Measurements from ENCODE around the gene STPG4.
A peak's percentile ranks its signal among the peaks of the same experiment; 100 is the strongest.

STPG4 gene

GRCh38 chr2:47091118-47091517, 64.0 kb downstream of the STPG4 start:
- Histone ChIP-seq H3K14ac (ENCODE audit: low read length) (no peak overlapping the region), H2BK5ac (ENCODE audit: low read length) (no peak overlapping the region), H3K27me3 (ENCODE audit: control insufficient read depth in 3 of 3, insufficient read depth in 3 of 3, low read depth in 1 of 3, low read length in 3 of 3) (no peaks in the 10 kb centered on the region), H2BK120ac (ENCODE audit: low read depth, low read length) (no peak overlapping the region), H3K27ac (replicated peaks; ENCODE audit: low read length) (no peak overlapping the region), H3K79me1 (ENCODE audit: low read depth, low read length) (no peaks in the 10 kb centered on the region), H2AK5ac (ENCODE audit: low read depth, low read length) (no peak overlapping the region), H3K4me1 (ENCODE audit: control insufficient read depth in 2 of 2, insufficient read depth in 1 of 2, low read depth in 1 of 2, low read length in 2 of 2) (peaks cover 4 to 15% of the 10 kb centered on the region in 2 donors), H4K91ac (ENCODE audit: low read depth, low read length, poor library complexity) (no peak overlapping the region), H3K4ac (ENCODE audit: low read length) (no peak overlapping the region), H3K9me3 (replicated peaks in 1 of 2; ENCODE audit: control insufficient read depth in 2 of 2, insufficient read depth in 1 of 2, low read depth in 1 of 2, low read length in 2 of 2) (no peaks in the 10 kb centered on the region), H3K9ac (ENCODE audit: low read depth, low read length, poor library complexity) (no peak overlapping the region), H2BK15ac (ENCODE audit: low read length) (no peak overlapping the region), H4K8ac (ENCODE audit: low read depth, low read length) (no peak overlapping the region), H2BK12ac (ENCODE audit: low read length) (no peak overlapping the region), H3K4me3 (ENCODE audit: low read length in 2 of 2) (no peak overlapping the region), H3K23ac (ENCODE audit: low read depth, low read length, poor library complexity) (no peak overlapping the region), H2AFZ (ENCODE audit: low read length) (no peak overlapping the region), H3K36me3 (replicated peaks in 1 of 2; ENCODE audit: control insufficient read depth in 2 of 2, insufficient read depth in 2 of 2, low read length in 2 of 2) (no peaks in the 10 kb centered on the region), H3K18ac (ENCODE audit: low read length) (no peak overlapping the region), H3K4me2 (ENCODE audit: insufficient read depth, low read length, poor library complexity, severe bottlenecking) (no peak overlapping the region)
- DNase-seq (ENCODE audit: low spot score): no peak
- no CpG with 5 or more reads among the region's 2 CpGs for WGBS, 2 donors (ENCODE audit: extremely low coverage in 2 of 2, insufficient read length in 2 of 2, insufficient replicate concordance in 1 of 2)

GRCh38 chr2:47089083-47089464, 66.0 kb downstream of the STPG4 start:
- no peak overlapping the region for H3K27ac ChIP-seq (replicated peaks; ENCODE audit: low read length)
- H3K9me3 ChIP-seq (replicated peaks in 1 of 2; ENCODE audit: control insufficient read depth in 2 of 2, insufficient read depth in 1 of 2, low read depth in 1 of 2, low read length in 2 of 2): no peaks in the 10 kb centered on the region
- no CpG with 5 or more reads among the region's 6 CpGs for WGBS, 2 donors (ENCODE audit: extremely low coverage in 2 of 2, insufficient read length in 2 of 2, insufficient replicate concordance in 1 of 2)
- H3K79me1 ChIP-seq (ENCODE audit: low read depth, low read length): no peaks in the 10 kb centered on the region
- no peak overlapping the region for H2AK5ac ChIP-seq (ENCODE audit: low read depth, low read length)
- no peak overlapping the region for H4K8ac ChIP-seq (ENCODE audit: low read depth, low read length)
- H3K14ac ChIP-seq (ENCODE audit: low read length): no peak overlapping the region
- no peak overlapping the region for H3K4me2 ChIP-seq (ENCODE audit: insufficient read depth, low read length, poor library complexity, severe bottlenecking)
- H2AFZ ChIP-seq (ENCODE audit: low read length): no peak overlapping the region
- no peak overlapping the region for H4K91ac ChIP-seq (ENCODE audit: low read depth, low read length, poor library complexity)
- no peak overlapping the region for H2BK5ac ChIP-seq (ENCODE audit: low read length)
- DNase-seq (ENCODE audit: low spot score): no peak
- H3K23ac ChIP-seq (ENCODE audit: low read depth, low read length, poor library complexity): no peak overlapping the region
- no peak overlapping the region for H3K4me3 ChIP-seq (ENCODE audit: low read length in 2 of 2)
- no peak overlapping the region for H2BK15ac ChIP-seq (ENCODE audit: low read length)
- H2BK120ac ChIP-seq (ENCODE audit: low read depth, low read length): no peak overlapping the region
- H3K36me3 ChIP-seq (replicated peaks in 1 of 2; ENCODE audit: control insufficient read depth in 2 of 2, insufficient read depth in 2 of 2, low read length in 2 of 2): no peaks in the 10 kb centered on the region
- no peak overlapping the region for H3K9ac ChIP-seq (ENCODE audit: low read depth, low read length, poor library complexity)
- H3K27me3 ChIP-seq (ENCODE audit: control insufficient read depth in 3 of 3, insufficient read depth in 3 of 3, low read depth in 1 of 3, low read length in 3 of 3): no peaks in the 10 kb centered on the region
- H3K4ac ChIP-seq (ENCODE audit: low read length): no peak overlapping the region
- no peak overlapping the region for H3K18ac ChIP-seq (ENCODE audit: low read length)
- no peak overlapping the region for H2BK12ac ChIP-seq (ENCODE audit: low read length)
- H3K4me1 ChIP-seq (ENCODE audit: control insufficient read depth in 2 of 2, insufficient read depth in 1 of 2, low read depth in 1 of 2, low read length in 2 of 2): peaks cover 12 to 19% of the 10 kb centered on the region in 2 donors

DNA sequence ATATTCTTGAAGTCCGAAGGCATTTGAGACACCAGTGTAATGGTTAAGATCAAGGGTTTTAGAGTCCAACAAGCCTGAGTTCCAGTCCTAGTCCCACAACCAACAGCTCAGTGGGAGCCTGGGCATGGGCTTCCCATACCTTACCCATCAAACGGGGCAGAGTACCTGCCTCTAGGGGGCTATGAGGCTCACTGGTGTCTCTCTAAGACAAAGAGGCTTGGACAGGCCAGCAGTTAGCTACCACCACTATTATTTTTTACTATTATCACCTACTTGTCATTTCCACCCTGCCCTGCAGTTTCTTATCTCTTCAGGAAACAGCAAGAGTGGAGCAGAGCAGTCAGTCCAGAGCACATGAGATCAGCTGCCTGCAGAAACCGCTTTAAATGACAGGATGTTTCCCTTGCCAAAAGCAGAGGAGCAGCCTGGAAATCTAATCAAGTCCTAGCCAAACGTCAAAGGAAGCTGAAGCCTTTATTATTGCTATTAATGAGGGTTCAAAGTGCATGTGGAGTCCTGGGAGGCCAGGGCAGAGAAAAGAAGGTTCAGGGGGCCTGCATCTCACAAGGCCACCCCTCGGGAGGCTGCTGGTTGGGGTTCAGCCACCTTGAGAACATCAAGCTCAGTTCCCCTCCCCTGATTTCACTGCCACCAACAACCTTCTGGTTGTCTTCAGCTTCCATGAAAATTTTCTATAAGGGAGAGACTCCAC, 66.6 kb downstream of the STPG4 start:
- no peak overlapping the region for H2AK5ac ChIP-seq (ENCODE audit: low read depth, low read length)
- H2AFZ ChIP-seq (ENCODE audit: low read length): peak overlapping the region; percentile 37
- H3K23ac ChIP-seq (ENCODE audit: low read depth, low read length, poor library complexity): no peak overlapping the region
- H3K4me3 ChIP-seq (ENCODE audit: low read length in 2 of 2): no peak overlapping the region
- no CpG with 5 or more reads among the region's 5 CpGs for WGBS, 2 donors (ENCODE audit: extremely low coverage in 2 of 2, insufficient read length in 2 of 2, insufficient replicate concordance in 1 of 2)
- H3K4ac ChIP-seq (ENCODE audit: low read length): no peak overlapping the region
- H3K36me3 ChIP-seq (replicated peaks in 1 of 2; ENCODE audit: control insufficient read depth in 2 of 2, insufficient read depth in 2 of 2, low read length in 2 of 2): no peaks in the 10 kb centered on the region
- no peak overlapping the region for H3K14ac ChIP-seq (ENCODE audit: low read length)
- no peaks in the 10 kb centered on the region for H3K79me1 ChIP-seq (ENCODE audit: low read depth, low read length)
- peaks cover 12 to 19% of the 10 kb centered on the region in 2 donors for H3K4me1 ChIP-seq (ENCODE audit: control insufficient read depth in 2 of 2, insufficient read depth in 1 of 2, low read depth in 1 of 2, low read length in 2 of 2)
- no peak overlapping the region for H2BK120ac ChIP-seq (ENCODE audit: low read depth, low read length)
- H2BK12ac ChIP-seq (ENCODE audit: low read length): no peak overlapping the region
- H4K8ac ChIP-seq (ENCODE audit: low read depth, low read length): no peak overlapping the region
- H3K27ac ChIP-seq (replicated peaks; ENCODE audit: low read length): no peak overlapping the region
- H3K18ac ChIP-seq (ENCODE audit: low read length): no peak overlapping the region
- no peak overlapping the region for H2BK5ac ChIP-seq (ENCODE audit: low read length)
- no peaks in the 10 kb centered on the region for H3K9me3 ChIP-seq (replicated peaks in 1 of 2; ENCODE audit: control insufficient read depth in 2 of 2, insufficient read depth in 1 of 2, low read depth in 1 of 2, low read length in 2 of 2)
- no peak overlapping the region for H3K9ac ChIP-seq (ENCODE audit: low read depth, low read length, poor library complexity)
- H3K4me2 ChIP-seq (ENCODE audit: insufficient read depth, low read length, poor library complexity, severe bottlenecking): no peak overlapping the region
- no peak for DNase-seq (ENCODE audit: low spot score)
- H3K27me3 ChIP-seq (ENCODE audit: control insufficient read depth in 3 of 3, insufficient read depth in 3 of 3, low read depth in 1 of 3, low read length in 3 of 3): no peaks in the 10 kb centered on the region
- no peak overlapping the region for H2BK15ac ChIP-seq (ENCODE audit: low read length)
- no peak overlapping the region for H4K91ac ChIP-seq (ENCODE audit: low read depth, low read length, poor library complexity)

DNA sequence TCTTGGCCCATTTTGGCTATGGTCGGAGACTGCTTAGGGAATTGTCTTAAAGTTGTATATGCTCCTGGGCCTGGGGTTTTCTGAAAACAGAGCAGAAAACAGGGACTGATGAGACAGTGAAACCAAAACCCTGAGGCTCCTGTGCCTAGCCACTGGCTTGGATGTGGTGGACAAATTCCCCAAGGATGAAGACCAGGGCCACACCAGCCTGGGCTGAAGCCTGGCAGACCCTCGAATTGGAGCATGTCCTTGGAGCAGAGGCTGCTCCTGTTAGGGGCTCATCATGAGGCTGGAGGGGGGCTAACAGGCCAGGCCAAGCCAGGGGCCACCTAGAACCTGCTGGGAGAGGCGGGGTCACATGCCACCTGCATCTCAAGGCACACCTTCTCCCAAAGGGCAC, 68.1 kb downstream of the STPG4 start:
- Histone ChIP-seq H3K14ac (ENCODE audit: low read length) (peak overlapping the region; percentile 5), H3K18ac (ENCODE audit: low read length) (peak overlapping the region; percentile 12), H2AFZ (ENCODE audit: low read length) (no peak overlapping the region), H3K9ac (ENCODE audit: low read depth, low read length, poor library complexity) (no peak overlapping the region), H2BK15ac (ENCODE audit: low read length) (no peak overlapping the region), H3K27me3 (ENCODE audit: control insufficient read depth in 3 of 3, insufficient read depth in 3 of 3, low read depth in 1 of 3, low read length in 3 of 3) (no peaks in the 10 kb centered on the region), H3K9me3 (replicated peaks in 1 of 2; ENCODE audit: control insufficient read depth in 2 of 2, insufficient read depth in 1 of 2, low read depth in 1 of 2, low read length in 2 of 2) (no peaks in the 10 kb centered on the region), H3K79me1 (ENCODE audit: low read depth, low read length) (no peaks in the 10 kb centered on the region), H2BK120ac (ENCODE audit: low read depth, low read length) (no peak overlapping the region), H4K91ac (ENCODE audit: low read depth, low read length, poor library complexity) (no peak overlapping the region), H2BK5ac (ENCODE audit: low read length) (no peak overlapping the region), H3K23ac (ENCODE audit: low read depth, low read length, poor library complexity) (no peak overlapping the region), H2AK5ac (ENCODE audit: low read depth, low read length) (no peak overlapping the region), H3K27ac (replicated peaks; ENCODE audit: low read length) (no peak overlapping the region), H3K4me1 (ENCODE audit: control insufficient read depth in 2 of 2, insufficient read depth in 1 of 2, low read depth in 1 of 2, low read length in 2 of 2) (peaks cover 12 to 23% of the 10 kb centered on the region in 2 donors), H3K4me2 (ENCODE audit: insufficient read depth, low read length, poor library complexity, severe bottlenecking) (no peak overlapping the region), H2BK12ac (ENCODE audit: low read length) (no peak overlapping the region), H3K4ac (ENCODE audit: low read length) (no peak overlapping the region), H3K36me3 (replicated peaks in 1 of 2; ENCODE audit: control insufficient read depth in 2 of 2, insufficient read depth in 2 of 2, low read length in 2 of 2) (no peaks in the 10 kb centered on the region), H4K8ac (ENCODE audit: low read depth, low read length) (no peak overlapping the region), H3K4me3 (ENCODE audit: low read length in 2 of 2) (no peak overlapping the region)
- no peak for DNase-seq (ENCODE audit: low spot score)
- no CpG with 5 or more reads among the region's 3 CpGs for WGBS, 2 donors (ENCODE audit: extremely low coverage in 2 of 2, insufficient read length in 2 of 2, insufficient replicate concordance in 1 of 2)
